Stimulated activated CD4-positive, alpha-beta T cell treated with anti-CD3 and anti-CD28 coated beads, Interleukin-4, amount 100 ng/mL, for 24 hours (primary cell): Measurements from ENCODE around the gene SENP3.
"Not testable (repeated sequence)": the region's sequence is repeated elsewhere in the genome, so short reads cannot be mapped to it uniquely, and the experiment has no call there.

Experiments used
- DNase-seq: peaks from one replicate; pipeline ENCODE4 v3.0.0-alpha.2; 2020

Gene SENP3

GRCh38 chr17:7577327-7578199, 15.8 kb downstream of the SENP3 start:
- DNase-seq: no peak

GRCh38 chr17:7579001-7579833, 17.5 kb downstream of the SENP3 start, which contains the start of gene CD68:
CD68 (plus strand) TSS chr17:7579638; CDS start chr17:7579678, 40 bp downstream.
- peak; percentile 83 for DNase-seq

DNA sequence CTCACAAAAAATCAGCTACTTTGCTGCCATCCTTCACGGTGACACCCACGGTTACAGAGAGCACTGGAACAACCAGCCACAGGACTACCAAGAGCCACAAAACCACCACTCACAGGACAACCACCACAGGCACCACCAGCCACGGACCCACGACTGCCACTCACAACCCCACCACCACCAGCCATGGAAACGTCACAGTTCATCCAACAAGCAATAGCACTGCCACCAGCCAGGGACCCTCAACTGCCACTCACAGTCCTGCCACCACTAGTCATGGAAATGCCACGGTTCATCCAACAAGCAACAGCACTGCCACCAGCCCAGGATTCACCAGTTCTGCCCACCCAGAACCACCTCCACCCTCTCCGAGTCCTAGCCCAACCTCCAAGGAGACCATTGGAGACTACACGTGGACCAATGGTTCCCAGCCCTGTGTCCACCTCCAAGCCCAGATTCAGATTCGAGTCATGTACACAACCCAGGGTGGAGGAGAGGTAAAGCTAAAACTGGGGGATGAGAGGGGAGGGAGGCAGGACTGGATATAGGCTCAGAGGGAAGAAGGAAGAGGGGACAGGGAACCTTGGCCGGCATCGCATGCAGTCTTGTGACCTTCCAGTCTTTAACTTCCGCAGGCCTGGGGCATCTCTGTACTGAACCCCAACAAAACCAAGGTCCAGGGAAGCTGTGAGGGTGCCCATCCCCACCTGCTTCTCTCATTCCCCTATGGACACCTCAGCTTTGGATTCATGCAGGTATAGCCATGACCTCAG, 18.3 kb downstream of the SENP3 start:
- peak; percentile 43 for DNase-seq

DNA sequence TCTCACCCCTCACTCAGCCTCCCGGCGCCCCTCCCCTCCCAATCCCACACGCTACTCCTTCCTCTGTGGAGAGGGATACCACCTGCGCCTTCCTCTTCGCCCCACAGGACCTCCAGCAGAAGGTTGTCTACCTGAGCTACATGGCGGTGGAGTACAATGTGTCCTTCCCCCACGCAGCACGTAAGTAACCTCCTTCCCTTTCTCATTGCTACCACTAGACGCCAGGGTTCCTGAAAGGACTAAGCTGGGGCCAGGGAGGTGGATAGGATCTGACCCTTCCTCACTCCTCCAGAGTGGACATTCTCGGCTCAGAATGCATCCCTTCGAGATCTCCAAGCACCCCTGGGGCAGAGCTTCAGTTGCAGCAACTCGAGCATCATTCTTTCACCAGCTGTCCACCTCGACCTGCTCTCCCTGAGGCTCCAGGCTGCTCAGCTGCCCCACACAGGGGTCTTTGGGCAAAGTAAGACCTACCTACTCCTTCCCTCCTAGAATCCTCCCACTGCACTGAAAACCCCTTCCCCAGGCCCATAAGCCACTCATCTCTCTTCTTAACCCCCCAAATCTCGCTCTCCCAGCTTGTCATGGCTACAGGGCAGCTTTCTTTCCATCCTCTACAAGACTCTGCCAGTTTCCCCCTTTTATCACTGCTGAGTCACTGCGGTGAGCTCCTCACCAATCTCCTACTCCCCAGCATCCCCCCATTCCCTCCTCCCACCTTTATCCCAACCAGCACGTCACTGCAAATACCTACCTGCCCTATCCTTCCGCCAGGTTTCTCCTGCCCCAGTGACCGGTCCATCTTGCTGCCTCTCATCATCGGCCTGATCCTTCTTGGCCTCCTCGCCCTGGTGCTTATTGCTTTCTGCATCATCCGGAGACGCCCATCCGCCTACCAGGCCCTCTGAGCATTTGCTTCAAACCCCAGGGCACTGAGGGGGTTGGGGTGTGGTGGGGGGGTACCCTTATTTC, 19.2 kb downstream of the SENP3 start:
- no peak for DNase-seq

- no peak for DNase-seq
These were observed 20.9 kb downstream of the SENP3 start for GRCh38 chr17:7582396-7583252.

DNA sequence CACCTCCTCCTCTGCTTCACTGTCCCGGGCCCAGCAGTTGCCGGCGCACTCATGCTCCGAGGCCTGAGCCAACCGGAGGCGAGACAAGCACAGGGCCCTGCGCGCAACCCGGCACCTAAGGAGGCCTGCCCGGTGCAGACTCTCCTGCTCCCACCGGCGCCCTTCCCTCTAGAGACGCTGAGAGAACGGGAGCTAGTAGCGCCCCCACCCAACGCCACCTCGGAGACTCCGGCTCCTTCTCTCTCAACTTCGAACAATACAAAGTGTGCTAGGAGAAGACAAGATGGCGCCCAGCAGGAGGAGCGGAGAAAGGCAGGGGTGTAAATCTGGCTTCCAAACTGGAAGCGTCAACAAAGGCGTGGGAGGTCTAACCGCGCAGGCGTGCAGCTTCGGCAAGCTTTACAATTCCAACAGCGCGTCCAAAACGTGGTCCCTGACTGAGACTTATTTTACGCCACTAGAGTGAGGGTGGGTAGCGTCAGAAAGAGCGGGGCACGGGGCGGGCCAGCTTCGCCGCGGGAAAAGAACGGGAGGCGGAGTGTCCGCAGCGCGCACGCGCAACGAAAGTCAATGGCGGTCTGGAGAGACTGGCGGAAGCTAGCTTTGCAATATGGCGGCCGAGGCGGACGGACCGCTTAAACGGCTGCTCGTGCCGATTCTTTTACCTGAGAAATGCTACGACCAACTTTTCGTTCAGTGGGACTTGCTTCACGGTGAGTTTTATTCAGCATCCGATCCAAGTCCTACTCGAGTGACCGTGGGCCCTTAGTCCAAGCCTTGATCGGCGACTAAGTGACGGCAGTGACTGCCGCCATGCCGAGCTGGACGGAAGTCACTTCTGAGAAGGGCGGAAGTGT, 21.8 kb downstream of the SENP3 start, which contains the start of gene MPDU1:
TSS of gene MPDU1 (plus strand) at position 600 of the 857 bp plus-strand sequence. CDS start at position 611, 11 bp downstream.
- peak; percentile 96 for DNase-seq

- DNase-seq: no peak
These were observed 25.1 kb downstream of the SENP3 start for GRCh38 chr17:7586673-7587419.

DNA sequence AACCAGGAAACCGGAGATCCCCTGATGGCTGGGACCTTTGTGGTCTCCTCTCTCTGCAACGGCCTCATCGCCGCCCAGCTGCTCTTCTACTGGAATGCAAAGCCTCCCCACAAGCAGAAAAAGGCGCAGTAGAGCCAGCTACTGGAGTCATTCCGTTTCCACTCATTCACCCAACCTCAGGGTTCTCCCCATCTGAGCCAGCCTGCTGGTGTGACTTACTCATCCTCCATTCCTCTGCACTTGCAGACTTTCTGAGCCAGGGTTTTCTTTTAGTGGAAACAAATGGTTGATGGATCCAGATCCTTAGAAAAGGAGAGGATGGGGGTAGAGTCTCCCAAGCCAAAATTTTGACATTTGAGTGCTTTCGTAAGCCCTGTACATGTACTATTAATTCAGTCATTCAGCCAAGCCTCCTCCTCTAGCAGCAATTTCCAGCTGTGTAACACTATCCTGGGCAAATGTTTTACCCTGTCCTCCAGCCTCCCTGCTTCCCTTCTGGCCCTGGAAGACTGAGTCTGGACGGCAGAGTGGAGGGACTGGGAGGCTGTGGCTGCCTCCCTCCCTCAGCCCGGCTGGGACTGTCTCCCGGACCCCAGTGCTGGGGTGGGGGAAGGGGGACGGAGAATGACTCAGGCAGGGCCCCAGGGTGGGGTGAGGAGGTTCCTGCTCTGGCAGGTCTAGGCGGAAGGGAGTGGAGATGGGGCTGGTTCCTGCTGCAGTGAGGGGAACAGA, 25.9 kb downstream of the SENP3 start:
- no peak for DNase-seq

DNA sequence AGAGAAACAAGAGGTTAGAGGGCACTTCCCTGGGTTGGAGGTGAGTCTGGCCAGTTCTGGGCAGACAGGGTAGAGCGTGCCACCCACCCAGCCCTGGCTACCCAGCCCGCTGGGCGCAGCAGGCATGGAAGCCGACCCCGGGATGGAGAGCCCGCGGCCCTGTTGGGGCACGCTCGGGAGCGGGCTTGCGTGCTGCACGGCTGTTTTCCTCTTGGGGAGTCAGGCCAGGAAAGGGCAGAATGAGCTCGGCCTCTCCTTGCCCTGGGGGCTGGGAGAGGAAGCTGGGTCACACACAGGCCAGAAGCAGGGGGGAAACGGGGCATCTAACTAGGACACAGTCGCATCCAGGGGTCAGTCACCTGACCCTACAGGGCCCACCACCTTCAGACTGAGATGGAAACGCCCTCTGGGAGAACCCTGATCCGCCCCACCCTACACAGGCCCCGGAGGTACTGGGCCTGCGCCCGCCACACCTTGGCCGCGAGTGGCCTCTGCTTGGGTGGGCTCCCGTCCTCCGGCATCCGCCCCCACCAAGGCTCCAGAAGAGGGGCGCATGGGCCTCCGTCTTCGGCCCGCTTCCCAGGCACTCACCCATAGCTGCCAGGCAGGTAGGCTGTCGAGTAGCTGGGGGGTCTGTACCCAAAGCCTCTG, 27.0 kb downstream of the SENP3 start:
- no peak for DNase-seq

- DNase-seq: peak; percentile 67
These were observed 27.6 kb downstream of the SENP3 start for GRCh38 chr17:7589204-7589868.

DNA sequence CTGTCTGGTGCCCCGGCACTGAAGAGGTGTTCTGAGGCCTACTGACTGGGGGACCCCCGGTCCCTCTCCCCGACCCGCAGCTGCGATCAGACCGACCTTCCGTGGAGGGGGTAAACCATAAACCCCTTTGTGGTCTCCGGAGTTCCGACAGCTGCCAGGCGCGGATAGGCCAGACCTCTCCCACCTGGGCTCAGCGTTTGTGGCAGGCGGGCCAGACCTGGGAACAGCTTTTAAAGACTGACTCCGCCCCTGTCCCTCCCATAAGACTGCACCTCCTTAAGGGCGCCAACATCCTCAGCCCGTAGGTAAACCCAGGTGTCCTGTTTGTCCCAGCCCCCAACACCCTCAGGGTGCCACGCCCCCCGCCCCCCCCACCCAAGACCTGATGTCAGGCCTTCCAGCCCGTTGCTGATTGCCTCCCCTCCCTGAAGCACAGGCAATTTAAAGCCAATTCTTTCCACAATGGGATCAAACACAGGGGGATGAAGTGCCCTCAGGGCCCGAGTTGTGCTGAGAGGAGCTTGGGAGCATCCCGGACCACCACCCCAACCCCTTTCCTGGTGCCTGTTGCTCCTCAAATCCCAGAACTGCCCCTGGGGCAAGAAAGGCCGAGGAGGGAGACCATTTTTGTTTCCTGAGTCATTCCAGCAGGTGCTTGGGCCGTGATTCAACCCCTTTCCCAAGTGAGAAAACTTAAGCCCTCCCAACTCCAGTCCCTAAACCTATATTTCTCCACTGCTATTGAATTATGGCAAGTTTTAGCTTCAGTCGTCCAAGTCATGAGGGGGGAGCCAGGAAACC, 28.4 kb downstream of the SENP3 start, which contains the start of gene SOX15:
TSS of gene SOX15 (minus strand) at position 204 of the 801 bp plus-strand sequence. CDS start 418 bp downstream, outside the sequence.
- DNase-seq: no peak

DNA sequence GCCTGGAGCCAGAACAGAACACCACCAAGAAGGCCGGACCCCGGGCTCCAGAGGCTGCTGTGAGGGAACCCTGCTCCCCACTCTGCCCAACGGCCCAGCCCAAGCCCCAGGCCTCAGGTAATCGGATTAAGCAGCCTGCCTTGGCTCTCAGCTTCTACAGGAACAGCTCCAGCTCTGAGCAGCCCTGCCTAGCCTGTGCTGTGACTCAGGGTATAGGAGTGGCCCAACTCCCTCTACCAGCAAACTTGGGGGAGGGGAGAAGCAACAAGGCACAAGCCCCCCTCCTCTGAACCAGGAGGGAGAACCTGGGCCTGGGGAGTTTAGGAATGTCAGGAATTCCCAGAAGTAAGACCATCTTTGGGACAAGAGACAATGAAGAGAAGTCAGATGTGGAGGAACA, 29.0 kb downstream of the SENP3 start:
- no peak for DNase-seq

- no peak for DNase-seq
These were observed 29.9 kb downstream of the SENP3 start for GRCh38 chr17:7591596-7591995.

DNA sequence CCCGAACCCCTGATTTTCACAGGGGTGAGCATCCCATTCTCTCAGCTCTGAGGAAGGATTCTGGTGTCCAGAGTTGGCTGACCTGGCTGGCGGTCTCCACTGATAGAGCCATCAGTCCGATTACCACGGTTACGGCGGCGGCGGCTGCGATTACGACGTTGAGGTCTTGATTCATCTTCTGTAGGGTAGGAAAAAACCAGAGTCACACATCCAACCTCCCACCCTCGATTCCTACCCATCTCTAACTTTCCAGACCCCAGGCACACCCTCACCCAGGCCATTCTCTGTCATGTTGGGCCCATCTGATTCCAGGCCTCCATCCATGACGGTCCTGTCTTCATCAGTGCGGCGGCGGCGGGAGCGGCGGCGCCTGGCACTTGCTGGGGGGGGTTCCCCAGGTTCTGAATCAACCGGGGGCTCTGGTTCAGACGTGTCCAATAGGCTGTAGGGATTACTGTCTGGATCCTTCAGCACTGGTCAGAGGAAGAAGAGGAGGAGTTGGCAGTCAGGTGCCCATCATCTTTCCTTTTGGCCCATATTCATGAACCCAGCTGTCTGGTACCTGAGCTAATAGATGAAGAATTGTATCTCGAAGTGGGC, 30.8 kb downstream of the SENP3 start:
- DNase-seq: no peak

GRCh38 chr17:7593296-7593695, 31.6 kb downstream of the SENP3 start:
- DNase-seq: no peak

DNA sequence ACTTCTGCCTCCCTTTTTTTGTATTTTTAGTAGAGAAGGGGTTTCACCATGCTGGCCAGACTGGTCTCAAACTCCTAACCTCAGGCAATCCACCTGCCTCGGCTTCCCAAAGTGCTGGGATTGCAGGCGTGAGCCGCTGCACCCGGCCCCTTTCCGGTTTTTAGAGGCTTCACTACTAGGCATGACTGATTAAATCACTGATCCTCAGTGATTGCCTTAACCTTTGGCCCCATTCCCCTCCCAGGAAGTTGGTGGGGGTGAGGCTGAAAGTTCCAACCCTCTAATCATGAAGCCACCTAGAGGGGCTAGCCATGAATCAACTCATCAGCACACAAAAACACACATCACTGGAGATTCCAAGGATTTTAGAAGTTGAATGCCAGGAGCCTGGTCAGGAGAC, 35.8 kb downstream of the SENP3 start:
- DNase-seq: not testable (repeated sequence)
